ENCODE results near the gene TRIP10.

DNA sequence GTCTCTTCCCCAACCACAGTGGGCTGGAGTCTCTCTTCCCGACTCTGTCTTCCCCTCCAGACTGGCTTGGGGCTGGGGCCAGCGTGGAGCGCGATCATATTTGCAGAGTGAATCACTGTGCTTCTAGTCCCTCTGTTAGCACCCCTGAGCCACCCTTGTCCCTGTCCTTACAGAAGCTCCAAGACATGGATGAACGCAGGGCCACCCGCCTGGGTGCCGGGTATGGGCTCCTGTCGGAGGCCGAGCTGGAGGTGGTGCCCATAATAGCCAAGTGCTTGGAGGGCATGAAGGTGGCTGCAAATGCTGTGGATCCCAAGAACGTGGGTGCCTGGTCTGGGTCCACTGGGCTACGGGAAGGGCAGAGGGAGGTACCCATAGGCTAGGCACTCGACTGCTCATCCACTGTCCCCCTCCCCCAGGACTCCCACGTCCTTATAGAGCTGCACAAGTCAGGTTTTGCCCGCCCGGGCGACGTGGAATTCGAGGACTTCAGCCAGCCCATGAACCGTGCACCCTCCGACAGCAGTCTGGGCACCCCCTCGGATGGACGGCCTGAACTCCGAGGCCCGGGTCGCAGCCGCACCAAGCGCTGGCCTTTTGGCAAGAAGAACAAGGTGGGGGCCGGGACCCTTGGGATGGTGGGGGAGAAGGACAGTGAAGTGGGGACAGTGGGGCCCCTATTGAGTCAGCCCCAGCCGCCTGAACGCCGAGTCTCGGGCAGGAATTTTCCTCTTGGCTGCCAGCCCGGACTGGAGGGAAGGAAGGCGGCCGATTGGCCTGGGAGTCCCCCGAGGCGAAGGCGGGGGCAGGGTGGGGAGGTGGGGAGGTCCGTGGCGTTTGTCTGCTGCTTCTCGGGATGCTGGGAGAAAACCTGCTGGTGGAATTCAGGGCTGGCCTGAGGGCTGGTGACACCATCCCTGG lies 5.2 kb downstream of the TRIP10 start:
- TF ChIP-seq, protein P1, sequence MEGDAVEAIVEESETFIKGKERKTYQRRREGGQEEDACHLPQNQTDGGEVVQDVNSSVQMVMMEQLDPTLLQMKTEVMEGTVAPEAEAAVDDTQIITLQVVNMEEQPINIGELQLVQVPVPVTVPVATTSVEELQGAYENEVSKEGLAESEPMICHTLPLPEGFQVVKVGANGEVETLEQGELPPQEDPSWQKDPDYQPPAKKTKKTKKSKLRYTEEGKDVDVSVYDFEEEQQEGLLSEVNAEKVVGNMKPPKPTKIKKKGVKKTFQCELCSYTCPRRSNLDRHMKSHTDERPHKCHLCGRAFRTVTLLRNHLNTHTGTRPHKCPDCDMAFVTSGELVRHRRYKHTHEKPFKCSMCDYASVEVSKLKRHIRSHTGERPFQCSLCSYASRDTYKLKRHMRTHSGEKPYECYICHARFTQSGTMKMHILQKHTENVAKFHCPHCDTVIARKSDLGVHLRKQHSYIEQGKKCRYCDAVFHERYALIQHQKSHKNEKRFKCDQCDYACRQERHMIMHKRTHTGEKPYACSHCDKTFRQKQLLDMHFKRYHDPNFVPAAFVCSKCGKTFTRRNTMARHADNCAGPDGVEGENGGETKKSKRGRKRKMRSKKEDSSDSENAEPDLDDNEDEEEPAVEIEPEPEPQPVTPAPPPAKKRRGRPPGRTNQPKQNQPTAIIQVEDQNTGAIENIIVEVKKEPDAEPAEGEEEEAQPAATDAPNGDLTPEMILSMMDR (IDR thresholded peaks at IDR 0.05) = no peak
- TF ChIP-seq EZH2 (IDR thresholded peaks at IDR 0.05) = no peak
